WTC11 (cell line): ENCODE measurements around the gene LGALS4. TPM values are rescaled to one million over a fixed set of nuclear protein-coding genes. Genes with fewer than 3 reads are reported as not detected.
A peak's percentile ranks its signal among the peaks of the same experiment; 100 is the strongest.

ENCODE experiments used
- ATAC-seq: fragments of 200-7000 bp; cut with Tn5 transposase; 2 replicates; pipeline ENCODE4 v1.10.0; 2021; ENCODE audit warnings: mild to moderate bottlenecking, moderate library complexity
- CTCF ChIA-PET: fragments of 300-600 bp; sonication (Branson Sonifier 250); formaldehyde crosslinking; loops from one replicate; lab custom pipeline; 2021; ENCODE audit warnings: antibody characterized with exemption; lab: Charles Lee
- POLR2A ChIA-PET: fragments of 350-600 bp; sonication (Branson Sonifier 250); formaldehyde crosslinking; loops from one replicate; lab custom pipeline; 2021; ENCODE audit warnings: antibody characterized with exemption; lab: Charles Lee
- DNase-seq: peaks from one replicate; pipeline ENCODE4 v3.0.0; 2021; ENCODE audit warnings: low spot score
- H3K27ac Mint-ChIP-seq: 2 replicates; pipeline ENCODE4 v1.8.0; 2021; ENCODE audit warnings: mixed read lengths
- H3K27me3 Mint-ChIP-seq: 2 replicates; pipeline ENCODE4 v1.8.0; 2021; ENCODE audit warnings: low read depth, mild to moderate bottlenecking, moderate library complexity, mixed read lengths
- H3K36me3 Mint-ChIP-seq: 2 replicates; pipeline ENCODE4 v1.8.0; 2021; ENCODE audit warnings: mixed read lengths
- H3K4me1 Mint-ChIP-seq: 2 replicates; pipeline ENCODE4 v1.8.0; 2022; ENCODE audit warnings: mixed read lengths
- H3K4me3 Mint-ChIP-seq: 2 replicates; pipeline ENCODE4 v1.8.0; 2021; ENCODE audit warnings: mild to moderate bottlenecking, moderate library complexity, mixed read lengths
- H3K9me3 Mint-ChIP-seq: 2 replicates; pipeline ENCODE4 v1.8.0; 2021; ENCODE audit warnings: mixed read lengths
- CDX4 ChIP-seq: fragments of 250-450 bp; sonication (Bioruptor Pico); IDR thresholded peaks from 2 replicates; pipeline ENCODE4 v1.9.0; 2021; ENCODE audit warnings: moderate library complexity, mild to moderate bottlenecking, inconsistent platforms, borderline replicate concordance
- EMX1 ChIP-seq: fragments of 250-450 bp; sonication (Bioruptor Pico); IDR thresholded peaks from 2 replicates; pipeline ENCODE4 v1.8.0; 2021; ENCODE audit warnings: mild to moderate bottlenecking
- ESRRA ChIP-seq: sonication (generic); formaldehyde crosslinking; IDR thresholded peaks from 2 replicates; pipeline ENCODE4 v1.8.1; 2022; ENCODE audit warnings: mild to moderate bottlenecking, missing genetic modification reagents, borderline replicate concordance
- FOXP4 ChIP-seq: sonication (generic); formaldehyde crosslinking; IDR thresholded peaks from 2 replicates; pipeline ENCODE4 v1.8.0; 2022; ENCODE audit warnings: mild to moderate bottlenecking, missing genetic modification reagents
- NR3C1 ChIP-seq: sonication (generic); formaldehyde crosslinking; conservative IDR thresholded peaks from 2 replicates; pipeline ENCODE4 v1.8.1; 2023; ENCODE audit warnings: low read depth, mild to moderate bottlenecking, missing genetic modification reagents
- STAT6 ChIP-seq: sonication (generic); formaldehyde crosslinking; conservative IDR thresholded peaks from 2 replicates; pipeline ENCODE4 v1.8.1; 2023; ENCODE audit warnings: mild to moderate bottlenecking, low read depth, missing genetic modification reagents, moderate library complexity
- TCF7 ChIP-seq: sonication (generic); formaldehyde crosslinking; IDR thresholded peaks from 2 replicates; pipeline ENCODE4 v1.8.0; 2022; ENCODE audit warnings: mild to moderate bottlenecking, low read depth, missing genetic modification reagents, moderate library complexity
- TEAD4 ChIP-seq: sonication (generic); formaldehyde crosslinking; IDR thresholded peaks from 2 replicates; pipeline ENCODE4 v1.8.0; 2022; ENCODE audit warnings: mild to moderate bottlenecking, missing genetic modification reagents
- ZBTB21 ChIP-seq: sonication (generic); formaldehyde crosslinking; IDR thresholded peaks from 2 replicates; pipeline ENCODE4 v1.8.1; 2023; ENCODE audit warnings: mild to moderate bottlenecking, missing genetic modification reagents, borderline replicate concordance
- ZNF121 ChIP-seq: sonication (generic); formaldehyde crosslinking; IDR thresholded peaks from 2 replicates; pipeline ENCODE4 v1.8.0; 2023; ENCODE audit warnings: missing genetic modification reagents
- ZNF512 ChIP-seq: sonication (generic); formaldehyde crosslinking; IDR thresholded peaks from 2 replicates; pipeline ENCODE4 v1.8.1; 2022; ENCODE audit warnings: missing genetic modification reagents, borderline replicate concordance
- total RNA-seq: library from RNA; stranded (reverse); gene quantifications from 3 replicates; pipeline ENCODE4 v1.2.3, GENCODE V29; 2021
- TF ChIP-seq, protein P1 (sequence below): sonication (generic); formaldehyde crosslinking; IDR thresholded peaks from 2 replicates; pipeline ENCODE4 v1.8.1; 2022; ENCODE audit warnings: low read depth, missing genetic modification reagents, borderline replicate concordance

LGALS4 gene
- total RNA-seq, 1 experiment from 2014 or later: 1.5 TPM

DNA sequence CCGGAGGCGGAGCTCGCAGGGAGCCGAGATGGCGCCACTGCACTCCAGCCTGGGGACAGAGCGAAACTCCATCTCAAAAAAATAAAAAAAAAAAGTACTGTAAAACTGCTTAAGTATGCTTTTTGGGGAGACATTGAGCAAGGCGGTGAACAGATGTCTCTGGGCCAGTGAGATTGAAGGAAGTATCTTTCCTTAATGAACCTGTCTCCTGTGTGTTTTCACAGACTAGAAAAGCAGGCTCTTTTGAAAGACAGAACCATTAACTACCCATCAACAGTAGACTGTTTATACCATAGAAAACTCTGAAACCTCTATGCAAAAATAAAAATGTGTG, 20.3 kb upstream of the LGALS4 start:
- DNase-seq (no peak), ATAC-seq (no peak)
- ChIA-PET CTCF (interaction anchor here (1.4 to 3.1 kb wide), 3 partner anchors 32 to 64 kb away, joined by 3 to 27 read pairs (median 4); no protein-coding TSS in a partner anchor), POLR2A (interaction anchor here (0.7 kb wide), 1 partner anchor 10 kb away, joined by 3 read pairs; no protein-coding TSS in a partner anchor)
- peaks cover 14% of the 10 kb centered on the region for H3K4me1 Mint-ChIP-seq
- no peaks in the 10 kb centered on the region for H3K27me3 Mint-ChIP-seq
- H3K36me3 Mint-ChIP-seq: peaks cover 39% of the 10 kb centered on the region
- H3K9me3 Mint-ChIP-seq: no peaks in the 10 kb centered on the region
- H3K27ac Mint-ChIP-seq: peak overlapping the region; percentile 74
- H3K4me3 Mint-ChIP-seq: no peak overlapping the region
- TF ChIP-seq, protein P1, sequence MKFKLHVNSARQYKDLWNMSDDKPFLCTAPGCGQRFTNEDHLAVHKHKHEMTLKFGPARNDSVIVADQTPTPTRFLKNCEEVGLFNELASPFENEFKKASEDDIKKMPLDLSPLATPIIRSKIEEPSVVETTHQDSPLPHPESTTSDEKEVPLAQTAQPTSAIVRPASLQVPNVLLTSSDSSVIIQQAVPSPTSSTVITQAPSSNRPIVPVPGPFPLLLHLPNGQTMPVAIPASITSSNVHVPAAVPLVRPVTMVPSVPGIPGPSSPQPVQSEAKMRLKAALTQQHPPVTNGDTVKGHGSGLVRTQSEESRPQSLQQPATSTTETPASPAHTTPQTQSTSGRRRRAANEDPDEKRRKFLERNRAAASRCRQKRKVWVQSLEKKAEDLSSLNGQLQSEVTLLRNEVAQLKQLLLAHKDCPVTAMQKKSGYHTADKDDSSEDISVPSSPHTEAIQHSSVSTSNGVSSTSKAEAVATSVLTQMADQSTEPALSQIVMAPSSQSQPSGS (CRISPR knock-in tag): no peak
- TF ChIP-seq ZBTB21 (no peak), EMX1 (CRISPR knock-in tag) (no peak), TEAD4 (CRISPR knock-in tag) (no peak), NR3C1 (no peak), ZNF121 (CRISPR knock-in tag) (no peak), CDX4 (CRISPR knock-in tag) (no peak), STAT6 (CRISPR knock-in tag) (no peak), TCF7 (CRISPR knock-in tag) (no peak)

GRCh38 chr19:38831142-38831605, 18.4 kb upstream of the LGALS4 start:
- Mint-ChIP-seq H3K36me3 (peaks cover 33% of the 10 kb centered on the region), H3K9me3 (no peaks in the 10 kb centered on the region), H3K27ac (peak overlapping the region; percentile 69), H3K27me3 (no peaks in the 10 kb centered on the region; the same call in 1 of the 2 replicates), H3K4me3 (peak overlapping the region; percentile 81), H3K4me1 (peaks cover 24% of the 10 kb centered on the region)
- ATAC-seq (peak; percentile 33), DNase-seq (peak; percentile 43)
- ChIA-PET POLR2A (interaction anchor here (1.1 to 1.6 kb wide), 3 partner anchors 10 to 21 kb away, joined by 3 to 8 read pairs (median 4); no protein-coding TSS in a partner anchor), CTCF (interaction anchor here (1.0 to 3.1 kb wide), 6 partner anchors 38 to 378 kb away, joined by 3 to 27 read pairs (median 4); partner anchors contain the start of genes MRPS12 and SARS2)
- no peak for TF ChIP-seq ZNF512 (CRISPR knock-in tag)
- peak; percentile 54; the same call in 1 of the 2 replicates for TF ChIP-seq FOXP4 (CRISPR knock-in tag)
- TF ChIP-seq ESRRA (CRISPR knock-in tag): no peak
